DMS53 treated with DMSO at 0.1 percent for 48 hours (cell line): Measurements from ENCODE around the gene MRPL33.

Experiments
- DNase-seq: peaks from one replicate; lab custom pipeline; 2025; ENCODE audit not compliant: unreplicated experiment; lab: John Stamatoyannopoulos, UW

The MRPL33 gene

DNA sequence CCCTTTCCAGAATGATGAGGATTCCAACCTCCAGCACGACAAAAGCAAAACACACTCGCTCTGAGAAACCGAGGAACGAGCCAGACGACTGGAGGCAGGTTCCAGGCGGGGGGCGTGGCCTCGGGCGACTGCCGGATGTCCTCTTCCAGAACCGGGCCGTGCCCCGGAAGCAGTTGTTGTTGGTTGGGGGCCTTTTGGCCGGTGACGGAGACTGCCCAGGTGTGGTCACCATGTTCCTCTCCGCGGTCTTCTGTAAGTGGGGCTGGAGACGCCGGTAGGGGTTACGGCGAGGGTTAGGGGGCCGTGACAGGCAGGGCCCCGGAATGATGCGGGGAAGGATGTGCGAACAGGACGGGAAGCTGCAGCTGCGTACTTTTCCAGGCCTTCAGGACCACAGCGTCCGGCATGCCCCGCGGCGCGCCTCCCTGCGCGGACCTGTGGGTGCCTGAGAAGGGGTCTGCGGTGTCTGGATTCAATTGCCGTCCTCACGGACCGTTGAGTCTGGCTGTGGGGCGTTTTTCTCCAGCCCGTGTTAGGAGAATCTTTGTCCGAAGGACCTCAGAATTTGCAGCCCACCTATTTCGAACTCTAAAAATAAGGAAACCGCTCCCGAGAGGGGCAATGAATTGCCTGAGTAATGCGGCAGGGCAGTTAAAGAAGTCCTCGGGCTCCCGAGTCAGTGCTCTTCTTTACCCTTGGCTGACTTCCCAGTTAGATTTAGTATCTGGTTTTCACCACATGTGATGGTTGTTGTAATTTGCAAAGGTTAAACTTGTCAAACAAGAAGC, at the start of gene MRPL33:
Gene MRPL33, plus strand, starts transcription at position 172 of the 788 bp plus-strand sequence. Its CDS starts 59 bp downstream, at position 231.
- peak; percentile 82 for DNase-seq

DNA sequence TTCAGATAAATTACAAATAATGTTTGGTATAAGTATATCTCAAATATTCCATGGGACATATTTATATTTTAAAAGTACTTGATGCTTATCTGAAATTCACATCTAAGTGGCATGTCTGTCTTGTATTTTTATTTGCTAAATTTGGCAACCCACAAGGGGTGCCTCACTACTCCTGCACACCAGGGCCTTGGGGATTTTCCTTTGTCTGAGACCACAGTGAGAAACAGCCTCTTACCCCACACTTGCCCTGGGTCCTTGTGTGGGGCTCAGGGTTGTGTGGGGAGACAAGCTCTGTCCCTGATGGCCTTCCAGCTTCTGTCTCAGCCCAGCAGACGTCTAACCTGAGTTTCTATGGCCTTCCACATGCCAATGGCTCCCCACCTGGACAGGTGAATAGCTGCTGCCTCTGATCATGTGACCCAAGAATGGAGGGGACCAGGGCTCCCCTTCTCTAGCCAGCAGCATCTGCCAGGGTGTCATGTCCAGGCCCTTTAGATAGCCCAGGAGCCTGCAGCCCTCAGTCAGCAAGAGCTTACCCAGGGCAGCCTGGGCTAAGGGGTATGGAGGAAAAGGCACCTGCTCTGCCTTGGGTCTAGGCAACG, 49.5 kb upstream of the MRPL33 start:
- no peak for DNase-seq

DNA sequence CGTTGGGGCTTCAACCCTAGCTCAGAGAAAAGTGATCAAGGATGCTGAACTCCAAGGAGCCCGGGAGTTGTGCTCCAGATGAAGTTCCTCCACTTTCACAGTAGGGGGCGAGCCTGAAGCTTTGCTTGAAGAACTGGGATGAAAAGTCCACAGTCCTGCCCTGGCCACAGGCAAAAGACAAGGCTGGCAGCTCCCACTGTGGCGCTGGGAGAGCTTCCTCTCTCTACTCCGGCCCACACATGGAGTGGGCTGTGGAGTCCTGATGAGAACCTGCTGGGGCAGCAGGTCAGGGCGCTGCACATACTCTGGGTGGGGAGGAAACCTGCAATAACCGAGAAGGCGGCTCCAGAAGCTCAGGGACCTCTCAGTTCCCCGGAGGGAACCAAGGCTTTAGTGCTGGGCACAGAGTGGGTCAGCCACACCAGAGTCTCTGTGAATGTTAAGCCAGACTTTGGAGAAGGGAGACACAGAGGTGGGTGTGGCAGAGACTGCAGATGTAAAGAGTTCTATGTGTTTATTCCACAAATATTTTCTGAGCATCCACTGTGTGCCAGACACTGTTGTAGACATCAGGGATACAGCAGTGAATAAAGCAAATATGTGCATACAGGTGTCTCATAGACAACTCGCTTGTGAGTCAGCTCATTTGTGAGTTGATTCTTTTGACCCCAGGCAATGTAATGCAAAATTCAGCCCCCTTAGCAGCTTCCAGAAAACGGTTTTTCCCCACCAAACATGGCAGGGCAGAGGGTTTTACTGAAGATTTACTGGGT, 48.0 kb upstream of the MRPL33 start:
- DNase-seq, result peak; percentile 36

DNA sequence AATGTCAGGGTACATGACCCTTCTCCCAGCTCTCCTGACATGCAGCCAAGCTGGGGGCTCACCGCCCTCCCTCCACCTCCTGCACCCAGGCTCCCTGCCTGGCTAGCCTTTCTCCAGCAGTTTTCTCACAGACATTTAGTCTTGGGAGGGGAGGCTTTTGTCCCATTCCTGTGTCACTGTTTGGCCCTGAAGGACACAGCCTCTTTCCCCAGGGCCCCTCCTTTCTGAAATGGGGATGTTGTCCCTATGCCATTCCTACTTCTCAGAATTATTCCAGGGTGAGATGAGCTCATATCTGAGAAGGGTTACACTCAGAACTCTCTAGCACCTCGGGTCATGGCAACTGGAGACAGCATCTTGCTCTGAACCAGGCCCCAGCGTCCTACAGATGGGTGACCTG, 47.3 kb upstream of the MRPL33 start:
- DNase-seq, result no peak

DNA sequence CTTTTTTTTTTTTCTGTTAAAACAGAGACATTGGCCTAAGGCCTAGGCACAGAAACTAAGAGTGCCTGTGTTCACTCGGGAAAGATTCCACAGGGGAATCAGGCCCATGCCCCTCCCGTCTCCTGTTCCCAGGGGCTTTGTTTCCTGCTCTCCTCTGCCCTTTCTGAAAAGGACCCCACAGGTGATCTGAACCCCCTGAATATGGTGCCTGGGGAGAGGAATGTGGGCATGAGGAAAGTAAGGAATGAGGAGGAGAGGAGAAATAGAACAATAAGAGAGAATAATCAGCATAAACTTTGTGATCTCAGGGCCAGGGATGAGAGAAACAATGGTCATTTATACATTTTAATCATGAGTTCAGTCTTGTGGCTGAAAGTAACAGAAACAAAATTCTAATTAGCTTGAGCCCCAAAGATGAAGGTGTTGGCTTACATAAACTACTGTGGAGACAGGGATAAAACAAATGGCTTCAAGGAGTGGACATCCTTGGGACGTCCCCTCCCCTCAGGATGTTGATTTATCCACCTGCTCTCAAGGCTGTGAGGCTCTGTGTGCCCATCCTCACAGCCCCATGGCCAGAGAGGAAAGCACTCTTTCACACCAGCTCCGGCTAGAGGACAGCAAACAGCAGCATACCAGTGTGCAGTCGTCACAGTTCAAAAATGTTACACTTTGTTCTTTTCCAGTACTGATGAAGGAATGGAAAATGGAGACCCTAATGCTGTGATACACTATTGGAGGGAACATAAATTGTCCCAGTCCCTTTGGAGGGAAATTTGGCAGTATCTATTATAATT, 46.4 kb upstream of the MRPL33 start:
- no peak for DNase-seq

DNA sequence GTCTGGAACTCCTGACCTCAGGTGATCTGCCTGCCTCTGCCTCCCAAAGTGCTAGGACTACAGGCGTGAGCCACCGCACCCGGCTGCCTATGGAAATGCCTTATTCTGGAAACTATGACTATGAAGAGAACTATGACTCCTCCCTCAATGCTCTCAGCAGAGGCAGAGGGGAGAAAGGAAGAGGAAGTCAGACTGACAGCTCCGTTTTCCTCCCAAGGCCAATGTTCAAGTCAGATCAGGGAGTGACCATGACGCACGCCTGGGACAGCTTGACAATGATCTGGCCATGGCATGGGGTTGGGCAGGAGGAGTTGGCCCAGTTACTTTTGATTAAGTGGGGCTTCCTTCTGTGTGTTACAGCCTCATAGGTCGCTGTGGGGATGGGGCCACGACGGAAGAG, 44.3 kb upstream of the MRPL33 start:
- DNase-seq, result no peak

DNA sequence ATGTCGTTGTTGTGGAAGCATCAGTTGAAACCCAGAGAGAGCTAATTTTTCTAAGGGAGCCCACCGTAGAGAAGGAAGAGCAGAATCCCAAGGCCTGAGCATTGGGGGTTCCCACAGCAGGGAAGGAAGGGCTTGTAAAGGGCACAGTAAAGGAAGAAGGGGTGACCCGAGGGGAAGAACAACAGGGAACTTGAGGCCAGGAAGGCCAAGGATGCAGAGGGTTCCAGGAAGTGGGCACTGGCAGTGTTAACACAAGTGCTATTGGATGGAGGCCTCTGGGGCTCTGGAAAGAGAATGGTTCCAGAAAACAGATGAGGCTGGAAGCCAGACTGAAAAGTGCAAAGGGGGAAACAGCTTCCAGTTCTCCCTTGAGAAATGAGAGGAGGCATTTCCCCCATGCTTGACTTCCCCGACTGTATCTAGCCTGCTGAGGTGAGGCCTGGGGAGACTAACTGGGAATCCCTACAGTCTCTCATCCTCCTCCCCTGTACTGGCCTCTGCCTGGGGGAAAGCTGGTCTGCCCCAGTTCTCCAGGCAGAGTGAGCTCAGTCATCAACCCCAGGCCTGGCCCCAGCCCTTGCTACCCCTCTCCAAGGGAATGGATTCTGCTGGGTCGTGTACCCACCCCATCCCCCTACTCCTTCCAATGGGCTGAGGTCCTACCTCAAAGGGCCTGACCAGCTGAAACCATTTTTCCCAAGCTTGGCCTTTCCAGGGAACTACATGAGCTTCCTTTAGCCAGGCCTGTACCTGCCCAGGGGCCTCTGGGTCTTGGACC, 43.2 kb upstream of the MRPL33 start:
- DNase-seq, result no peak

DNA sequence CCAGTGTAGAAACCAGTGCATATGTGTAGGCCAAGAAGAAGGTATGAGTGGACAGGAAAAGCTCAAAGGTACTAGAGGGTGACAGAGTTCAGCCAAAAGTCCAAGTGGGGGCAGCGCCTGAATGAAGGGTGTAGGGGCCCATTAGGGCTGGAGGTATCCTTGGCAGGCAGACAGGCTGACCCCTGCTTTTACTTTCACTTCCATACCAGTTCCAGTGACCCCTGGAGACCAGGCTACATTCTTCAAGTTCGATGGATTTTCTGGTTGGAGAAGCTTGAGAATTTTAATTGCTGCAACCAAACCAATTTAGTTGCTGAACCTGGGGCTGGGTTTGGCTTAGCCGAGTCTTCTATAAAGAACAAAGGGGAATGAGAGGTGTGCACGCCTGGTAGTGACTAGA, 42.3 kb upstream of the MRPL33 start:
- DNase-seq, result no peak

DNA sequence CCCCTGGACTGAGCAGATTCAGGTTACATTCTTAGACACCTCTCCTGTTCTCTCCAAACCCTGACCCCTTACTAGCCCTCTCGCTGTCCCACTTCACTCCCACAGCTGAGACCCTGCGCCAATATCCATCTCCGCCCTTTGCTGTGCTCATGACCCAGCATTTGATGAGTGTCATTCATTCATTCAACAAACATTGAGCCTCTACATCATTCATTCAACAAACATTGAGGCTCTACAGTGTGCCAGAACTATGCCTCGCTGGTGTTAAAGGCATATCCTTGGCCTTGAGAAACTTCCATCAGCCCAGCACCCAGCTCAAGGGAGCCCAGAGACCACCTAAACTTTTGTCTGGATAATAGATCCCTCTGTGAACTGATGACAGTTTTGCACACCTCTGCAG, 41.9 kb upstream of the MRPL33 start:
- no peak for DNase-seq

DNA sequence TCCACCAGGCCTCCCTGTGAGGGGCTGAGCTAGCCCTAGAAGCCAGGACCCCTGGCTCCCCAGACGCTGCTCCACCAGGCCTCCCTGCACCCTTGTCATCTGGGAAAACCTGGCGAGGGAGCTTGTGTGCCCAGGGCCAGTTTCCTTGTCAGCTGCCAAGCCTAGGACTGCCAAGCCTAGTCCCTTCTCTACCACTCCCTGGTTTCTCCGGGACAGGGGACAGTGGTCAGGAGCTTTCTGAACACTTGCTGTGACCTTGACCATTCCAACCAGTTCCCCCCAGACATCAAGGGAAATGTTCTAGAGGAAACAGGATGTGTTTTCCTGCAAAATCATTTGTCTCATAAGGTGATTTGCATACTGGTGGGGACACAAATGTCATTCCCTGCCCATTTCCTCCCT, 41.3 kb upstream of the MRPL33 start:
- no peak for DNase-seq

DNA sequence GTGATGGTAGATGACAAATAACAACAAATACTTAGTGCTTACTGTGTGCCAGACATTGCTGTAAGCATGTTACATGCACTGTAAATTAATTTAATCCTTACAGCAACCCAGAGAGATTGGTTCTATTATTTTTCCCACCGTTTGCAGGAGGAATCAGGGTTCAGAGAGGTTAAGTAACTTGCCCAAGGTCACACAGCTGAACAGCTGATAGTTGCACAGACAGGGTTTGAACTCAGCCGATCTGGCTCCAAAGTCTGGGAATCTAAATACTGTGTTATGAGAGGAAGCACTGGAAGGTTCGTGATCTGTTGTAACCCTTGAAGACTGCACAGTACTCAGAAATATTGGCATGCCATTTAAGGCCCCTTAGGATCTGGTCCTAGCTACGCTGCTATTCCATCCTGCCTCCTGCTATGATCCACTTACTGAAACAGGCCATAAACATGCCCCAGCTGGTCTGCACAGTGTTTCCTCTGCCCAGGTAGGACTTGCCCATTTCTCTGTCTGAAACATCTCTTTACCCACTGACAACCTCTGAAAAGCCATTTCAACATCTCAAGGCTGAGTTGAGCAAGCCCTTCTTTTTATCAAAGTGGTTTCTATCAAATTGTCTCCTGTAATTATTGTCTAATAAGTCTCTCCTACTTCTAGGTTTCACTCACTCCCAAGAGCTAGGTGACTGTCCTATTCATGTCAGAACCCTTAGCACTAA, 40.4 kb upstream of the MRPL33 start:
- no peak for DNase-seq

DNA sequence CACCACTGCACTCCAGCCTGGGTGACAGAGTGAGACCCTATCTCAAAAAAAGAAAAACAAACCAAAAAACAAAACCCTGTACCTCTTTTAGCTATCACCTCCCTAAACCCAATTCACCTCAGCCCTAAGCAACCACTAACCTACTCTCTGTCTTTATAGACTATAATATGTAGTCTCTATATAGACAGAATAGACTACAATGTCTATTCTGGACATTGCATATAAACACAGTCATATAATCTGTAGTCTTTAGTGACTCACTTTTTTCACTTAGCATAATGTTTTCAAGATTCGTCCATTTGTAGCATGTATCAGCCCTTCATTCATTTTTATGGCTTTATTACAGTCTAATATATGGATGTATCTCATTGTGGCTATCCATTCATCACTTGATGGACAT, 37.2 kb upstream of the MRPL33 start:
- no peak for DNase-seq

DNA sequence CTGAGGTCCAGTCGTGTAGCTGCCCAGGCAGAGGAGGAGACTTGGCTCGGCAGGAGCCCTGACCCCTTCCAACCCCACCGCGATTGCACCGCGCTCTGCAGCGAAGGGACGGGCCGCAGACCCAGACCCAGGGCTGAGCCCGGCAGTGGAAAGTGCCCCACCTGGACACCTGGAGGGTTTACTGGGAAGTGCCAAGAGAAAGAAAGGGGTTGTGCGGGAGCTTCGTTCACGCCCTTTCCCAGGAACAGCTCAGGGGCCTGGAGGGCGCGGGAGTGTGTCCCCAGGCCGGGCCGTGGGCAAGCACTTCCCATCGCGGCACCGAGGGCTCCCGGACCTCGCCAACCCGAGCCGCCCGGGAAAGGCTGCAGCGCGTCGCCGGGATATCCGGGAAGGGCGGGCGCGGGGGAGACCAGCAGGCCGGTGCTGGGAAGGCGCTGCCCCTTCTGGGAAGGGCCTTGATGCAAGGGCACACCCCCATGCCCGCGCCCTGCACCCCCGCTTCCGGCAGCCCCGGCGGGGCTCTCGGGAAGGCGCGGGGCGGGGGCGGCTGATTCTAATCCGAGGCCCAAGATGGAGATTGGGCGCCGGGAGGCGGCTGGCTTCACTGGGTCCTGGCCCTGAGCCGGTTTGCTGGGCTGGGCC, 36.1 kb upstream of the MRPL33 start:
- DNase-seq, result peak; percentile 12

DNA sequence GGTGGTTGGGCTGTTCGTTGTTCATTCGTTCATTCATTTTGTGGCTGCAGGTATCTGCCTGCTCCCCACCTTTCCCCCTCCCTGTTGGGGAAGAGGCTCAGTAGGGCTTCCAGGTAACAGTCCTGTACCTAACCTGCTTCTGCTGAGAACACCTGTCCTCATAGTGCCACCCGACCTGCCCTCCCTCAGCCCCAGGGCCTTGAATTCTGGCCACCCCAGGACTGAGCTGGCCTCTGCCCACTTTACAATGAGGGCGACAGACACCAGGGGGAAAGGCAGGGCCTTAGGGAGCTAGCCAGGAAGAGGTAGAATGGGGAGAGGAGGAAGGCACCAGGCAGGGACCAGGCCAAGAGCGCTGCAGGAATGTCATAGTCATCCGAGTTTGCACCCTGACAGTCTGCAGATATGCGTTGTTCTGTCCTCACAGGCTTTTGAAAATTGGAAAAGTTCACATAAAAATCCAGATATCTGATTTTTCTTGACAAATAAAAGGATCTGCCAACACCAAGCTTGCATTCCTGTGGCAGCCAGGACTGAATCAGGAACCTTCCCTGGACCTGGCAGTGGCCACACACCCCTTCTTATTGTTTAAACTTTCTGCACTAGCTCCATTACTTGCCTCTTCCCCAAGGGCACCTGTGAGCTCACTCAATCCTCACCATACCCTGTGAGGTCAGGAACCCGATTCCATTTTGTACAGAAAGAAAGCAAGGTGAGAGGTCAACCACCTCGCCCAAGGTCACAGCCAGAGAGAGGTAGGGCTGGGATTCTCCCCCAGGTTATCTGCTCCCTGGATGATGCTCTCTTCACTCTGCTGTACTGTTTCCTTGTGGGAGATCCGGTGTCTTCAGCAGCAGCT, 35.3 kb upstream of the MRPL33 start:
- DNase-seq, result no peak

DNA sequence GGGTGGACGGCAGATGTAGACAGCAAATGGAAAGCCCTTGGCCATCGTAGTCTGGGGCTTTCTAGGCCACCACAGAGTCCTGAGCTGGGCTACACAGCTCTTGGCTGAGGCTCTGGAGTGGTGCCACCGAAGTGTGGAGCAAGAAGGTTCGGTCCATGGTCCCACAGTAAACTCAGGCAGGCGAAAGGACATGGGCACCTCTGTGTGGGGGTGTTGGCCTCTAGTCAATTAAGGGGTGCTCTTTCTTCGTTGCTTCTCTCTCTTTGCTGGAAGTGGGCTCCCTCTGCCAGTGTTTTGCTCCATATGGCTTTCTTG, 34.7 kb upstream of the MRPL33 start:
- DNase-seq, result no peak

DNA sequence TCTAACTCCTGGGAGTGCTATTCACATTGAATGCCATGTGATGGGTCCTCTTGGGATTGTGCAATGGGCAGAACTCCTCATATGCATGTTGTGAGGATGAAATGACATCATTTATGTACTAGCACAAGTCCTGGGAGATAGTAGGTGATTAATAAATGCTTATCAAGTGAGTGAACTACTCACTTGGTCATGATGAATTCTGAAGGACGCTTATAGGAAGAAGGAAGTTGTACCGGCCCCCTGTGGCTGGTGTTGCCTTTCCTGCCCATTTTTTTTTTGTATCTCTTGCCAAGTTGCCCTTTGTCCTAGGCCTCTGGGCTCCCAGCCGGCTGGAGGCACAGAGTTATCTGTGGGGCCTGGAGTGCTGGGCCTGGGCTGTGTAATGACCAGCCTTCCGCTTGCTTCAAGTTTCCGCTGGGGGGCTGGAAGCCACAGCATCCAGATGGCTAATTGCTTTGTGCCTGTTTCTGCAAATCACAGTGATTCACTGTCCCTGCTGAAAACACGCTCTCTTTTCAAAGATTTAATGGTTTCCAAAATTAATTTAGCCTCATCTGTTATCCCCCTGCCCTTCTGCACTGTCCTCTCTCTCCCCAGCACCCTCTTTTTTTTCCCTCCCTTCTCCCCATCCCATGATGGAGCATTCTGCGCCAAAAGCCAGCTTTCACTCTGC, 33.7 kb upstream of the MRPL33 start:
- DNase-seq, result no peak

DNA sequence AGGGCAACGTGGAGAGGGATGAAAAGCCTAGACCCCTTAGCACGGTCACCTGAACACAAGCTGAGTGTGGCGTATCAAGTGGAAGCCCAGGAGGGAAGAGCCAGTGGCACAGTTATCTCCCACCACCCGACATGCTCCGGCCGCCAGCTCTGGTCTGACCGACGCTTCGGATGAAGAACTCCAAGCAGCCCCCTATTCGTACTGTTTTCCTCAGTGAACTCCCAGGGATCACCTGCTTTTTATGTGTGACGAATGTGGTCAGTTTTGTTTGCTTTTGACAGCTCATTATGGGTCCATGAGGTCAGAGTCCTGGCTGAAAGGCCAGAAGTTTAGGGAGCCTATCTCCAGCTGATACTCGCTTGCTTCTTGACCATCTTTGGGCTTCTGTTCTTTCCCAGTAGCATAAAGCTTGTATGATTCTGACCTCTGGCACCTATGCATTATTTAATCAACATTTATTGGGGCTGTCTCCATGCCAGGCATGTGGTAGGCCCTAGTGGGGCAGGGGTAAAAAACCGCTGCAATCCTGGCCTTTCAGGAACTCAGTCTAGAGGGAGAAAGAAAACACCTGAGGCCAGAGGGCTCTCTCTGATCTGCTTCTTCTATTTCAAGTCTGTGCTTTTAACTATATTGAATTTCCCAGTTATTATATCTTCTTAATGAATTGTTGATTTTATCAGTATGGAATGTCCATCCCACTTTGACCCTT, 33.0 kb upstream of the MRPL33 start:
- DNase-seq, result no peak

DNA sequence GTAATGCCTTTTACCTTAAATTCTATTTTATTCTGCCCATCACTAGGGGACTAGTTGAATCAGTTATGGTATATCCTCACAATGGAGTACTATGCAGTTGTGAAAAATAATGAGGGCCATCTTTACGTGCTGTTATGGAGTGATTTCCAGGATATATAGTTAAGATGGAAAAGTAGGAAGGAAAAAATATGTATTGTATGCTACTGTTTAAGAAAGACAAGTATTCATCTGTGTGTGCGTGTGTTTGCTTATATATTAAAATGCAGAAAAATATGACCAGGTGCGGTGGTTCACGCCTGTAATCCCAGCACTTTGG, 32.5 kb upstream of the MRPL33 start:
- no peak for DNase-seq
